HepG2 (cell line): ENCODE results near the gene ZNF503. TPM values are rescaled to one million over a fixed set of nuclear protein-coding genes. Genes with fewer than 3 reads are reported as not detected.

ENCODE experiments used
- CENPT ChIP-seq: sonication (generic); formaldehyde crosslinking; IDR thresholded peaks from 2 replicates; pipeline ENCODE4 v1.8.0; 2022; ENCODE audit warnings: low read depth, mild to moderate bottlenecking, moderate library complexity, missing genetic modification reagents
- DR1 ChIP-seq: sonication (generic); formaldehyde crosslinking; IDR thresholded peaks from 2 replicates; pipeline ENCODE4 v1.8.0; 2021; ENCODE audit warnings: mild to moderate bottlenecking, missing genetic modification reagents, inconsistent platforms
- FOXM1 ChIP-seq: sonication (generic); formaldehyde crosslinking; IDR thresholded peaks from 2 replicates; pipeline ENCODE4 v1.5.0; 2020; ENCODE audit warnings: missing genetic modification reagents
- GATAD1 ChIP-seq: IDR thresholded peaks from 2 replicates; pipeline ENCODE4 v1.6.1; 2016; ENCODE audit warnings: missing genetic modification reagents, missing compliant biosample characterization
- GTF3A ChIP-seq: sonication (generic); formaldehyde crosslinking; conservative IDR thresholded peaks from 2 replicates; pipeline ENCODE4 v1.4.0; 2020; ENCODE audit warnings: mild to moderate bottlenecking, missing genetic modification reagents
- JDP2 ChIP-seq: sonication (generic); formaldehyde crosslinking; IDR thresholded peaks from 2 replicates; pipeline ENCODE4 v1.8.1; 2022; ENCODE audit warnings: missing genetic modification reagents, borderline replicate concordance
- JUNB ChIP-seq: sonication (generic); formaldehyde crosslinking; IDR thresholded peaks from 2 replicates; pipeline ENCODE4 v1.8.0; 2022; ENCODE audit warnings: missing genetic modification reagents, mild to moderate bottlenecking, borderline replicate concordance
- KLF13 ChIP-seq: sonication (generic); formaldehyde crosslinking; IDR thresholded peaks from 2 replicates; pipeline ENCODE4 v1.4.0; 2020; ENCODE audit warnings: mild to moderate bottlenecking, missing genetic modification reagents
- MYNN ChIP-seq: sonication (generic); formaldehyde crosslinking; IDR thresholded peaks from 2 replicates; pipeline ENCODE4 v1.4.0; 2020; ENCODE audit warnings: mild to moderate bottlenecking, low read depth, missing genetic modification reagents
- PHF8 ChIP-seq: sonication (generic); formaldehyde crosslinking; IDR thresholded peaks from 2 replicates; pipeline ENCODE4 v1.5.0; 2020; ENCODE audit warnings: missing genetic modification reagents
- RFX3 ChIP-seq: IDR thresholded peaks from 2 replicates; pipeline ENCODE4 v1.6.1; 2016; ENCODE audit warnings: missing biosample characterization, missing genetic modification reagents
- TFDP2 ChIP-seq: sonication (generic); formaldehyde crosslinking; IDR thresholded peaks from 2 replicates; pipeline ENCODE4 v1.4.0; 2020; ENCODE audit warnings: missing genetic modification reagents
- TP53 ChIP-seq: sonication (generic); formaldehyde crosslinking; conservative IDR thresholded peaks from 2 replicates; pipeline ENCODE4 v1.4.0; 2020; ENCODE audit warnings: missing genetic modification reagents
- ZBTB25 ChIP-seq: IDR thresholded peaks from 2 replicates; pipeline ENCODE4 v1.6.1; 2018; ENCODE audit warnings: missing genetic modification reagents
- ZBTB26 ChIP-seq: IDR thresholded peaks from 2 replicates; pipeline ENCODE4 v1.6.1; 2016; ENCODE audit warnings: missing compliant biosample characterization, missing genetic modification reagents, borderline replicate concordance
- ZFP90 ChIP-seq: sonication (generic); formaldehyde crosslinking; IDR thresholded peaks from 2 replicates; pipeline ENCODE4 v1.8.0; 2022; ENCODE audit warnings: missing genetic modification reagents, mild to moderate bottlenecking, inconsistent platforms, borderline replicate concordance
- ZNF34 ChIP-seq: sonication (generic); formaldehyde crosslinking; IDR thresholded peaks from 2 replicates; pipeline ENCODE4 v1.4.0; 2020; ENCODE audit warnings: mild to moderate bottlenecking, missing genetic modification reagents, borderline replicate concordance
- ZNF362 ChIP-seq: sonication (generic); formaldehyde crosslinking; IDR thresholded peaks from 2 replicates; pipeline ENCODE4 v1.4.0; 2020; ENCODE audit warnings: missing genetic modification reagents, mild to moderate bottlenecking, borderline replicate concordance
- ZNF496 ChIP-seq: sonication (generic); formaldehyde crosslinking; IDR thresholded peaks from 2 replicates; pipeline ENCODE4 v1.8.1; 2023; ENCODE audit warnings: mild to moderate bottlenecking, moderate library complexity, missing genetic modification reagents; ENCODE audit not compliant: insufficient replicate concordance
- ZNF713 ChIP-seq: sonication (generic); formaldehyde crosslinking; IDR thresholded peaks from 2 replicates; pipeline ENCODE4 v1.4.0; 2020; ENCODE audit warnings: mild to moderate bottlenecking, missing genetic modification reagents
- ZNF766 ChIP-seq: sonication (generic); formaldehyde crosslinking; IDR thresholded peaks from 2 replicates; pipeline ENCODE4 v1.5.0; 2020; ENCODE audit warnings: missing genetic modification reagents, borderline replicate concordance
- ZNF770 ChIP-seq: sonication (generic); formaldehyde crosslinking; IDR thresholded peaks from 2 replicates; pipeline ENCODE4 v1.5.0; 2020; ENCODE audit warnings: mild to moderate bottlenecking, missing genetic modification reagents
- polyA plus RNA-seq, 8 experiments: library from polyadenylated mRNA; depleted of rRNA in 3 of 8; stranded (reverse) in 7 of 8; unstranded in 1 of 8; fragments of >200 nt; fragmentation: Illumina TruSeq in 4 of 8; extraction: Trizol in 4 of 8; gene quantifications; 2 replicates each; pipeline versions ENCODE4 v1.2.1 to v1.2.3, GENCODE V29; 2011 to 2016; ENCODE audit warnings: low read depth in 4 of 8, missing spikeins in 1 of 8, mixed read lengths in 1 of 8; ENCODE audit not compliant: insufficient read depth in 1 of 8
- total RNA-seq, 5 experiments: library from RNA; depleted of rRNA; stranded (reverse); fragments of >200 nt; fragmentation: Illumina TruSeq; extraction: Trizol; gene quantifications; 2 replicates each; pipeline ENCODE4 v1.2.3, GENCODE V29; 2016; ENCODE audit warnings: low read depth in 1 of 5

The ZNF503 gene
- total and polyA plus RNA-seq, 2 of the 13 experiments (the other 11 are each of a cell fraction or from before 2014, with no cell fraction given): 2.7 to 8.3 TPM

- 0 out of 2 replicates have a peak, but pooled peaks have one; percentile 42 for TF ChIP-seq PHF8
- TF ChIP-seq FOXM1: no peak
- TF ChIP-seq ZNF362 (CRISPR knock-in tag): peak; percentile 81
- no peak for TF ChIP-seq TP53
- TF ChIP-seq CENPT (CRISPR knock-in tag): no peak
- TF ChIP-seq GATAD1 (CRISPR knock-in tag): peak; percentile 32; the same call in 1 of the 2 replicates
- TF ChIP-seq ZBTB26 (CRISPR knock-in tag): peak; percentile 36; the same call in 1 of the 2 replicates
- TF ChIP-seq ZNF713 (CRISPR knock-in tag): no peak
- TF ChIP-seq TFDP2 (CRISPR knock-in tag): peak; percentile 48; the same call in 1 of the 2 replicates
- TF ChIP-seq MYNN (CRISPR knock-in tag): no peak
- TF ChIP-seq ZNF770: peak; percentile 59; the same call in 1 of the 2 replicates
- no peak for TF ChIP-seq ZNF766 (CRISPR knock-in tag)
- TF ChIP-seq DR1 (CRISPR knock-in tag): no peak
- TF ChIP-seq JUNB (CRISPR knock-in tag): no peak; the same call in 1 of the 2 replicates
- no peak for TF ChIP-seq JDP2 (CRISPR knock-in tag)
- TF ChIP-seq KLF13: no peak
- no peak for TF ChIP-seq ZNF34
- TF ChIP-seq ZFP90 (CRISPR knock-in tag): peak; percentile 71; the same call in 1 of the 2 replicates
- TF ChIP-seq RFX3 (CRISPR knock-in tag): no peak
- no peak for TF ChIP-seq ZNF496
- 0 out of 2 replicates have a peak, but pooled peaks have one; percentile 38 for TF ChIP-seq GTF3A (CRISPR knock-in tag)
- no peak for TF ChIP-seq ZBTB25 (CRISPR knock-in tag)
These were observed 28.6 kb upstream of the ZNF503 start (continued) for GRCh38 chr10:75430000-75430763.
